Endothelial cell of umbilical vein (primary cell): ENCODE data around the gene ITGAE. TPM values are rescaled to one million over a fixed set of nuclear protein-coding genes. Genes with fewer than 3 reads are reported as not detected.

Source experiments
- BruUV-seq: library from RNA; stranded (reverse); fragments of 400-500 nt; replicated peaks from 2 replicates; lab custom pipeline; 2021; lab: Mats Ljungman, UMichigan
- CTCF ChIA-PET: fragments of 300-600, 350-600 bp; sonication (Branson Sonifier 250); formaldehyde crosslinking; loops from one replicate; lab custom pipeline; 2021; ENCODE audit warnings: antibody characterized with exemption, inconsistent platforms; lab: Charles Lee
- POLR2A ChIA-PET: fragments of 300-600, 350-600 bp; sonication (Branson Sonifier 250); formaldehyde crosslinking; loops from one replicate; lab custom pipeline; 2021; ENCODE audit warnings: antibody characterized with exemption, inconsistent platforms; lab: Charles Lee
- DNase-seq: peaks from one replicate; pipeline ENCODE4 v3.0.0-alpha.2; 2011; ENCODE audit warnings: low read depth, low spot score
- FAIRE-seq: peaks from 2 replicates; lab custom pipeline; 2011; peaks lifted over from hg19 to GRCh38; lab: Jason Lieb, UNC
- H2AFZ ChIP-seq: 2 replicates; pipeline ENCODE4 v1.6.0; 2012; ENCODE audit warnings: low read depth, low read length, control low read depth, inconsistent platforms
- H3K27ac ChIP-seq: 2 replicates; pipeline ENCODE4 v1.5.1; 2011; ENCODE audit warnings: low read depth, mild to moderate bottlenecking, control low read depth, low read length, moderate library complexity; ENCODE audit not compliant: insufficient read depth
- H3K27me3 ChIP-seq, 2 experiments: 2 replicates each; pipeline versions ENCODE4 v1.6.0 to v1.6.1; 2011; ENCODE audit warnings: low read length in 2 of 2, mixed read lengths in 1 of 2; ENCODE audit not compliant: control insufficient read depth in 2 of 2, insufficient read depth in 2 of 2
- H3K36me3 ChIP-seq, 2 experiments: 2 replicates in 1 of 2; 3 replicates in 1 of 2; pipeline ENCODE4 v1.5.1; 2011; ENCODE audit warnings: low read length in 2 of 2, mild to moderate bottlenecking in 1 of 2, moderate library complexity in 1 of 2; ENCODE audit not compliant: control insufficient read depth in 2 of 2, insufficient read depth in 2 of 2; ENCODE audit errors: extremely low read depth in 1 of 2
- H3K4me1 ChIP-seq: 3 replicates; pipeline ENCODE4 v1.5.1; 2011; ENCODE audit warnings: mild to moderate bottlenecking, low read length; ENCODE audit not compliant: control insufficient read depth, insufficient read depth; ENCODE audit errors: extremely low read depth
- H3K4me2 ChIP-seq: 2 replicates; pipeline ENCODE4 v1.6.1; 2011; ENCODE audit warnings: low read length, control low read depth, mixed read lengths; ENCODE audit not compliant: insufficient read depth
- H3K4me3 ChIP-seq, 3 experiments: fragments of 200-600 bp in 1 of 3; sonication (generic), shearing (Covaris generic) in 1 of 3; replicated peaks in 1 of 3; 2 replicates each; pipeline ENCODE4 v1.5.1; 2011 to 2016; ENCODE audit warnings: control low read depth in 3 of 3, low read length in 3 of 3, mild to moderate bottlenecking in 2 of 3, inconsistent platforms in 1 of 3, low read depth in 1 of 3, moderate library complexity in 1 of 3; ENCODE audit not compliant: insufficient read depth in 1 of 3
- H3K79me2 ChIP-seq: 2 replicates; pipeline ENCODE4 v1.6.0; 2012; ENCODE audit warnings: low read length, inconsistent platforms; ENCODE audit not compliant: control insufficient read depth, insufficient read depth
- H3K9ac ChIP-seq: replicated peaks from 2 replicates; pipeline ENCODE3; 2011; ENCODE audit warnings: low read length, control low read depth; ENCODE audit not compliant: insufficient read depth; ENCODE audit errors: extremely low read depth
- H3K9me1 ChIP-seq: replicated peaks from 3 replicates; pipeline ENCODE4 v1.6.0; 2011; ENCODE audit warnings: mild to moderate bottlenecking, low read length; ENCODE audit not compliant: control insufficient read depth, insufficient read depth; ENCODE audit errors: extremely low read depth
- H3K9me3 ChIP-seq: replicated peaks from 2 replicates; pipeline ENCODE4 v1.5.1; 2012; ENCODE audit warnings: low read length, inconsistent platforms; ENCODE audit not compliant: control insufficient read depth, insufficient read depth
- H4K20me1 ChIP-seq: replicated peaks from 2 replicates; pipeline ENCODE3; 2011; ENCODE audit warnings: mild to moderate bottlenecking, low read length; ENCODE audit not compliant: control insufficient read depth, insufficient read depth; ENCODE audit errors: extremely low read depth
- CTCF ChIP-seq, 2 donors: IDR thresholded peaks; 1 replicate in 1 of 2; 2 replicates in 1 of 2; pipeline ENCODE4 v1.5.1; 2011; ENCODE audit warnings: low read length in 2 of 2, mild to moderate bottlenecking in 2 of 2, moderate library complexity in 2 of 2, control low read depth in 1 of 2, inconsistent platforms in 1 of 2, low read depth in 1 of 2; ENCODE audit not compliant: insufficient read depth in 1 of 2; ENCODE audit errors: extremely low read depth in 1 of 2
- EZH2 ChIP-seq: IDR thresholded peaks from 2 replicates; pipeline ENCODE4 v1.6.1; 2012; ENCODE audit warnings: borderline replicate concordance, low read depth, mild to moderate bottlenecking, moderate library complexity, low read length, inconsistent platforms; ENCODE audit not compliant: severe bottlenecking
- JUN ChIP-seq: IDR thresholded peaks from 2 replicates; pipeline ENCODE4 v1.6.1; 2011; ENCODE audit warnings: borderline replicate concordance, low read depth; ENCODE audit not compliant: insufficient read length, insufficient read depth
- MYC ChIP-seq: IDR thresholded peaks from one replicate; pipeline ENCODE4 v1.6.1; 2011; ENCODE audit warnings: mild to moderate bottlenecking, low read depth, low read length
- POLR2A ChIP-seq: IDR thresholded peaks from 2 replicates; pipeline ENCODE4 v1.6.1; 2012; ENCODE audit warnings: low read depth, mild to moderate bottlenecking, control low read depth, low read length
- POLR2AphosphoS5 ChIP-seq: IDR thresholded peaks from 2 replicates; pipeline ENCODE4 v1.6.1; 2012; ENCODE audit warnings: low read depth, mild to moderate bottlenecking, control low read depth, low read length, moderate library complexity; ENCODE audit not compliant: insufficient read depth
- dilution Hi-C: fragments of 300-500 bp; cut with MboI; formaldehyde crosslinking; loops from one replicate; pipeline ENCODE4 v1.15.0; 2019; ENCODE audit warnings: low sequenced_read_pairs; ENCODE audit not compliant: extremely low pct_ligation_motif_present
- intact Hi-C: fragments of 100-400 bp; cut with micrococcal nuclease; formaldehyde crosslinking; loops from one replicate; pipeline ENCODE4 v1.10.0; 2022
- polyA plus RNA-seq, 4 experiments: library from polyadenylated mRNA; depleted of rRNA in 3 of 4; stranded (reverse) in 3 of 4; unstranded in 1 of 4; fragments of >200 nt; gene quantifications; 2 replicates each; pipeline versions ENCODE4 v1.2.1 to v1.2.3, GENCODE V29; 2011 to 2012; ENCODE audit warnings: missing spikeins in 1 of 4
- total RNA-seq: library from RNA; stranded (reverse); gene quantifications from 2 replicates; pipeline ENCODE4 v1.2.3, GENCODE V29; 2021

The ITGAE gene
- total and polyA plus RNA-seq, 2 donors (not counting 3 experiments of a cell fraction or from before 2014, with no cell fraction given) = 29.6 to 71.6 TPM

- H2AFZ ChIP-seq = no peak overlapping the region
- intact Hi-C loops (no loop called here), dilution Hi-C loops (no loop called here)
- no peaks in the 10 kb centered on the region for H3K36me3 ChIP-seq
- H3K4me2 ChIP-seq = no peak overlapping the region
- DNase-seq (no peak), FAIRE-seq (no peak)
- no peak overlapping the region for H3K27ac ChIP-seq
- no peak overlapping the region for H3K9ac ChIP-seq
- ChIA-PET POLR2A (no interaction called here), CTCF (interaction anchor here (1.1 kb wide), 2 partner anchors 13 to 49 kb away, joined by 3 to 4 read pairs; no protein-coding TSS in a partner anchor)
- no TSS peak for BruUV-seq
- H3K4me3 ChIP-seq = no peak overlapping the region
- H3K9me1 ChIP-seq = no peaks in the 10 kb centered on the region
- H3K79me2 ChIP-seq = no peaks in the 10 kb centered on the region
- H3K27me3 ChIP-seq = peaks cover 0 to 7% of the 10 kb centered on the region in 2 experiments
- no peaks in the 10 kb centered on the region for H3K9me3 ChIP-seq
- TF ChIP-seq POLR2A (no peak), POLR2AphosphoS5 (no peak), EZH2 (no peak), CTCF (IDR thresholded peaks at IDR 0.05; ENCODE audit: extremely low read depth in 1 of 2, insufficient read depth in 1 of 2, low read depth in 1 of 2, low read length in 2 of 2) (no peak), JUN (no peak), MYC (no peak)
- no peaks in the 10 kb centered on the region for H3K4me1 ChIP-seq
- no peaks in the 10 kb centered on the region for H4K20me1 ChIP-seq
These were observed 112.1 kb downstream of the ITGAE start for GRCh38 chr17:3688852-3689261.
